ENCODE results near the gene HAPSTR1.
"Not testable (repeated sequence)": the region's sequence is repeated elsewhere in the genome, so short reads cannot be mapped to it uniquely, and the experiment has no call there.

HAPSTR1 gene

DNA sequence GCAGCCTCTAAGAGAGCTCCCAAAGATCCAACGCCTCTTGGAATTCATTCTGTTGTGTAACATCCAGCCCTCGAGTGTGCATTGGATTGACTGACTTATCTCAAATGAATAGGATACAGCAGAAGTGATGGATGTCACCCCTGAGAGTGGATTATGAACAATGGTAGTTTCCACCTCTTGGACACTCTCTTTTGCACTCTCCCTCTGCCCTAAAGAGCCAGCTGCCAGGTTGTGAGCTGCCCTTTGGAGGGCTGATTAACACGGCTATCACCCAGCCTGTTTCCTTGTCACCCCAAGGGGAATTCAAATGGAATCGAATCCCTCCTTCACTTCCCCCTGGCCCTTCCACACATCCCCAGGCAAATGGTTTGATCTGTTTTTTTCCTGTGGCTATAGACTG is 21.2 kb upstream of the HAPSTR1 start:
- DNase-seq (ENCODE audit: extremely low read depth in 1 of 2, low read depth in 1 of 2), result no peak

DNA sequence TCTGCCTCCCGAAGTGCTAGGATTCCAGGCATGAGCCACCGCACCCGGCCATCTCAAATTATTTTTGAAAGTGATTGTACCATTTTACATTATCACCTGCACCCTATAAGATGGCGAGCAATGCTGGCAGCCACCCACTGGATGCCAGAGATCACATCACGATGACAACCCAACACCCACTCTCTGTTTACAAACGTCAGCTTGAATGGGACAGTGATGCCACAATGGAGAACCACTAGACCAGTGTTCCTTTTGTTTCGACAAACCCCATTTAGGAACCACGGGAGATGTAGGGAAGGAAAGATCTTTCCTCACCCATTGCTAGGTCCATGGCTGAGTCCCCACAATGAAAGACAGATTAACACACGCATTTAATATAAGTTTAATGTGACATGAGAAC is 20.1 kb upstream of the HAPSTR1 start:
- no peak for DNase-seq (ENCODE audit: extremely low read depth in 1 of 2, low read depth in 1 of 2)

DNA sequence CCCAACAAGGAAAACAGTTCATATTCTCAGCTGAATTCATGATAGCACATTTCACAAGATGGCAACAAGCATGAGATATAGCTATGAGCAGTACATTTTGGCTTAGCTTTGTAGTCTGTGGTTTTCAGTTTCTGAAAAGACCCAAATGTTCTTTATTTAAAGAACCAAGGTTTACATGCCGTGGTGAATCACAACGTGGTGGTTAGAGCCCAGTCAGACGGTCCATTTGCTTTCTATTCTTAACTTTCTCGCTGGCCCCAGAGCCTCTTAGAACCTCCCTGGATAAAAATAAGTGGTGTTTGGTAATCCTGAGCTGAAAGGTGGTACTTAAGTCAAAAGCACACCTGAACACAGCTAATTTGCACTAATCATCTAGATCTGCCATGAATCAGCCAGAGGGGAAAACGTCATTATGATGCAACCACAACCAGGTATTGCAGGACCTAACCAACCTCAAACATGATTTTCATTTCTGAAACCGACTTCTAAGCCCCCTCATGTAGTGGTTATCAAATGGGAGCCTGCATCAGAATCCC is 18.6 kb upstream of the HAPSTR1 start:
- no peak for DNase-seq (ENCODE audit: extremely low read depth in 1 of 2, low read depth in 1 of 2)

DNA sequence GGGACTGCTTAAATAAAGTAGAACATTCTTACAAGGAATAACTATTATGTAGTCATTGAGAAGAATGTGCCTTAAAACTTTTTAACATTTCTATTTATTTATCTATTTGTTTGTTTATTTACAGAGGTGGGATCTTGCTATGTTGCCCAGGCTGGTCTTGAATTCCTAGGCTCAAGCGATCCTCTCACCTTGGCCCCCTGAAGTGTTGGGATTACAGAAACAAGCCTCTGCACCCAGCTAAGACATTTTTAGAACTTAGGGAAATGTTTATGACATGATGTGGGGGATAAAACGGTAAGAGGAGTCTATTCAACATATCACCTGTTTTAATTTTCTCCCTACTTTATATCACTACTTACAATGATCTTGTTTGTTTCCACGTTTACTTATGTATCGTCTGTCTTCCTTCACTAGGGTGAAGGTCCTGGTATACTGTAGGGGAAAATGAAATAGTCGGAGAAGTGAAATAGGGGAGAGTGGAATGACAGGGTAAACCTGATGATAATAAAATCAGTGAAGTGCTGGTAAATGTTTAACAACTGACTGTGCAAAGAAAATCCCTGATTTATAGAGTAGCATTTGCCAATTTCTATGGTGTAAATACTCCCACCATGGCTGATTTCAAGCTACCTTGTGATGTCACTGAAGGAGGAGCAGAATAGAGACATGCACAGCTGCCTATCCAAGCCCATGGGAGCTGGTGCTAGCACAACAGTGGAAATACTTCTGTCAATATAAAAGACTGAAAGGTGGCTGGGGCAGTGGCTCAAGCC is 16.0 kb upstream of the HAPSTR1 start:
- no peak for DNase-seq (ENCODE audit: extremely low read depth in 1 of 2, low read depth in 1 of 2)

DNA sequence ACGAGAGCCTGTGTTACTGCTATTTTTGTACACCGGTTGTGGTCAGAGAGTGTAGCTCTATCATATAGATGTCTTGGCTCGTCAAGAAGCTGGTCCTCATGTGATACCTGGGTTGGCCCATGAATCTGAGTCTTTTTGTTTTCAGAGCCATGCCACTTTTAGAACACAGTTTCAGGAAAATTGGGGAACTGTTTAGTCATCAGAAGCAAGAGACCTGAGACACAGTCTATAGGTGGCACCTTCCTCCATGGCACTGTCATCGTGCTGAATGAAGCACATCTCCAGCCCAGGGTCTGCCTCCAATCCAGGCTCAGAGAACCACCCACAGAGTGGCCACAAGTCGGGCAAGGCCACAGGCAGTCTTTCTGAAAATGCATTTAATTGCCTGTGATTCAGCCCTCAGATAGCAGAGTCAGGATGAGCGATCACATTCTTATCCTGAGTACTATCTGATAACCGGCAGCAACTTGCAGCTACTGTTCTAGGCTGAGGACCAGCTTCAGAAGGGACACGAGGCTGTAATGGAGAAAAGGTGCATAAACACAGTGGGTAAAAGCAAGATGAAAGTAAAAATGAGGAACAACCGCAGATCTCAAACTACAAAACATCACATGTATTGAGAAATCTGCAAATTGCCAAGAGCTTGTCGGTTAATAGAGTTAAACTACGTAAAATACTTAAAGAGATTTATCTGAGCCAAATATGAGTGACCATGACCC is 14.2 kb upstream of the HAPSTR1 start:
- no peak for DNase-seq (ENCODE audit: extremely low read depth in 1 of 2, low read depth in 1 of 2)

DNA sequence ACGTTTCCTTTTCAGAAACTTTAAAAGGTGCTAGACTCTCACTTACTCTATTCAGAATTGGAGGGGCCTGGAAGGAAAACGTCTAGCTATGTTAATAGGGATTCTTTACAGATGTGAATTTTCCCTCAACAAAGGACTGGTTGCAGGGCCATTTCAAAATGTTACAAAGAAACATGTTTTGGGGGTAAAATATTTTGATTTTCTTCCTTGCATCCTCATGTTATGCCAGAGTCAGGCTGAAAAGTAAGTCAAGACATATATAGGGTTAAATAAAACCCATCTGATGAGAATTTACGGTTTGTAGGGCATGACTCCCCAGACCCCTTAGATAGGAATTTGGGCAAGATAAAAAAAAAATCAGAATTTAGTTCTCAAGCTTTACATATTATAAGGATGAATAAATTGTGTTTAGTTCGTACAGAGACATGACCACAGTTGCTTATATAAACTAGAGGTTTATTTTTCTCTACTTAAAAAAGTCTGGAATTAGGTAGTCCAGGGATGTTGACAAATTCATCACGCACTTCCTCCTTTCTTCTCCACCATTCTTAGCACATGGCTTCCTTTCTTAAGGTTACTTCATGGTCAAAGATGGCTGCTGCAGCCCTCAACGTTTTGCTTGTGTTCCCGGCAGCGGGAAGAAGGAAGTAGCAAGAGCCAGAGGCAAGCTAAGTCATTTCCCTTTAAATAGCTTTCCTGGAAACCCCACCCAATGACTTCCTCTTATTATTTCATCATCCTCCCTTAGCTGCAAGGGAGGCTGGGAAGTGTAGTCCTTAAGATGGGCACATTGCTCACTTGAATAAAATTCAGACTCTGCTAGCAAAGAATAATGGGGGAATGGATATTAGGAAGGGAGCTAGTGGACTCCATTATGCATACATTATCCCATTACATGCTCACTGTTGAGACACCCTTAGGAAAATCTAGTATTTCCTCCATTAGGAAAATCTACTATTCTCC is 12.7 kb upstream of the HAPSTR1 start:
- not testable (repeated sequence) for DNase-seq (ENCODE audit: extremely low read depth in 1 of 2, low read depth in 1 of 2)

DNA sequence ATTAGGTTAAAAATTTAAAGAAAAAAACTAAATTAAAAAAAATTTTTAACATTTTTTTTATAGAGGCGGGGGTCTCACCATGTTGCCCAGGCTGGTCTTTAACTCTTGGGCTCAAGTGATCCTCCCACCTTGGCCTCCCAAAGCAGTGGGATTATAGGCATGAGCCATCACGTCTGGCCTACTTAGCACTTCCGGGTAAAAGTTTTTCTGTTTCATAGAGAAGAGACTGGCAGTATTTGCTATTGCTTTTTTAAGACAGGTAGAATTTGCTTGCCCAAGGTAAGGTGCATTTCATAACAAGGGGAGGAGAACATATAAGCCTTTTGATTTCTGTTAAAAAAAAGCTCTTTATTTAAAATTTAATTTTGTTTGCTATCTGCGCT is 12.0 kb upstream of the HAPSTR1 start:
- no peak for DNase-seq (ENCODE audit: extremely low read depth in 1 of 2, low read depth in 1 of 2)

DNA sequence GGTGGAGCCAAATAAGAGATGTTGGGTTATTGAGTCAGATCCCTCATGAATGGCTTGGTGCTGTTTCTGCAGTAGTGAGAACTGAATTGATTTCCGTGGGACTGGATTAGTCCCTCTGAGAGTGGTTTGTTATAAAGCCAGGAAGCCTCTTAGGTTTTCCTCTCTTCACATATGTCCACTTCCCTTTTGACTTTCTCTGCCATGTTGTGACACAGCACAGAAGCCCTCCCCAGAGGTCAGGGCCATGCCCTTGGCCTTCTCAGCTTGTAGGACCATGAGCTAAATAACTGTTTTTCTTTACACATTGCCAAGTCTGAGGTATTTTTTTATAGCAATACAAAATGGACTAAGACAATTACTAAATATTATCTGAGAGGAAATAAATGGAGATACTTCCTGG is 10.3 kb upstream of the HAPSTR1 start:
- no peak for DNase-seq (ENCODE audit: extremely low read depth in 1 of 2, low read depth in 1 of 2)

GRCh38 chr16:9081843-9082242 is 9.6 kb upstream of the HAPSTR1 start:
- no peak for DNase-seq (ENCODE audit: extremely low read depth in 1 of 2, low read depth in 1 of 2)

DNA sequence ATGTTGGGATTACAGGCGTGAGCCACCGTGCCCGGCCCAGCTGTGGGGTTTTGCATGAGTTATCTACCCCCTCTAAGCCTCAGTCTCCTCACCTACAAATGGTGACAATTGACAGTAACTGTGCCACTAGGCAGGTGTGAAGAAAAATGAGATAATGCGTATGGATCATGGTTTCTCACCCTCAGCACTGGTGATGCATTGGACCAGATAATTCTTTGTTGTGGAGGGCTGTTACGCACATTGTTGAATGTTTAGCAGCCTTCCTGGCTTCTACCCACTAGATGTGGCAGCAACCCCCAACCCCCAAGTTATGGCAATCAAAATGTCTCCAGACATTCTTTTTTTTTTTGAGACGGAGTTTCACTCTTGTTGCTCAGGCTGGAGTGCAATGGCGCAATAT is 9.0 kb upstream of the HAPSTR1 start:
- DNase-seq (ENCODE audit: extremely low read depth in 1 of 2, low read depth in 1 of 2), result no peak

DNA sequence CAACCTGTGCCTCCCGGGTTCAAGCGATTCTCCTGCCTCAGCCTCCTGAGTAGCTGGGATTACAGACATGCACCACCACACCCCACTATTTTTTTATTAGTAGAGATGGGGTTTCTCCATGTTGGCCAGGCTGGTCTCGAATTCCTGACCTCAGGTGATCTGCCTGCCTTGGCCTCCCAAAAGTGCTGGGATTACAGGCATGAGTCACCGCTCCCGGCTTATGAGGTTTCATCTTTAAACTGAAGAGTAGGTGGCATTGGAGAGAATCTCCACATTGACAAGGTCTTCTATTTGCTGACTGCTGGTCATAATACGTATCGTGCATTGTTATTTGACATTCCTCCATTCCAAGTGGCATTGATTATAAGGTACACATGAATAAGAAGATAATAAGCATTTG is 3.7 kb upstream of the HAPSTR1 start:
- not testable (repeated sequence) for DNase-seq (ENCODE audit: extremely low read depth in 1 of 2, low read depth in 1 of 2)

DNA sequence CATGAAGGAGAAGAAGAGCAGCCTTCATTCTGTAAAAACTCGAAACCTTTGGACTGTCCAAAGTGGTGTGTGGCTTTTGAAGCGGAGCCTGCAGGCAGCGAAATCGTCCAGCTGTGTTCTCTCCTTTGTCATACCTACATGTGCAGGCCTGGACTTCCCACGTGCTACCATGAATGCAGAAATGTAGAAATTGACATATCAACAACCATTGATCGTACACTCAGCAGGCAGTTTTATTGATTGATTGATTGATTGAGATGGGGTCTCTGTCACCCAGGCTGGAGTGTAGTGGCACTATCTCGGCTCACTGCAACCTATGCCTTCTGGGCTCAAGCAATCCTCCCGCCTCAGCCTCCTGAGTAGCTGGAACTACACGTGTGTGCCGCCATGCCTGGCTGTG is 2.6 kb upstream of the HAPSTR1 start:
- DNase-seq (ENCODE audit: extremely low read depth in 1 of 2, low read depth in 1 of 2), result no peak

DNA sequence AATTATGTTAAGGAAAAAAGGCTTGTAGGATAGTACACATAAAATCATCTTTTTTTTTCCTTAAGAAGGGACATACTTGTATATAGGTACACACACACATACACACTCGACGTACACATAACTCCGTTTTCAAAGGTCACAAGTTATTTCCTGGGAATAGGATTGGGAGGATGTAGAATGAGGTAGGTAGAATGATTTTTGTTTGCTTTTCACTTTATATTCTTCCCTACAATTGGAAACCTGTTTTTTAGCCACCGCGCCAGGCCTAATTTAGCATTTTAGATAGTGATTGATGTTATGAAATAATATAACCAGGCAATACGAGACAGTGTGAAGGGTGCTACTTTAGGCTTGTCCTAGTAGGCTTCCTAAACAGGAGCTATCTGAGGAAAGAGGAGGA is 1.8 kb upstream of the HAPSTR1 start:
- DNase-seq (ENCODE audit: extremely low read depth in 1 of 2, low read depth in 1 of 2), result no peak

DNA sequence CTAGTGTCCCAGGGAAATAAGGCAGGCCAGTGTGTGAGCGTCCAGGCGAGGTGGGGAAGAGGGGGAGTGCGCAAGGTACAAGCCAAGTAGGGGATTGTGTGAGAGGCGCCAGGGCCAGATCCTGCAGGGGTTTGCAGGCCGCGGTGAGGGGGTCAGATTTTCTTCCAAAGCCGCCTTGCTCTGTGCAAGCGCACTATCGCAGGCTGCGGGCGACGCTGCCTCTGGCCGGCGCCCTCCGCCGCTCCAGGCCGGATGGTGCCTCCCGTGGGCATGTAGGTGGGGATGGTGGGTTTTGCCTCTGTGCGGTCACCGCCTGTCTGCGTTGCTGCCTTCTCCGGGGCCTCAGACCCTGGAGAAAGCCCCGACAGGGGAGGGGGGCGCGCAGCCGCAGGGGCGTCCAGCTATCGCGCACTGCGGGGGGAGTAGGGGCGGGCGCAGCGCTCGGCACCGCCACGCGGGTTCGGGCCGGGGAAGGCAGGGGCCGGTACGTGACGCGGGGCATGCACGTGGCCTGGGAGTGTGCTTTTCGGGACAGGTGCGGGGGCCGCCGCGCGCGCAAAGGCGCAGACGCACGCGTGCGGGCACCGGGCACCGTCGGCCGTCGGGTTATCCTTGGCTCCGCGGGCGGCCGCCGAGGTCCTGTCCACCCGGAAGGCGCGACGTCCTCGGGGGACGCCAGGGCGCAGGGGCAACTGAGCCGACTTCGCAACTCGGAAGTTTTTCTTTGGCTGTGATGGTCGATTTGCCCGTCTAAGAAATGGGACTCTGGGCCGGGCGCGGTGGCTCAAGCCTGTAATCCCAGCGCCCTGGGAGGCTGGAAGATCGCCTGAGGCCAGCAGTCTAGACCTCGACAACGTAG is 1.1 kb upstream of the HAPSTR1 start:
- DNase-seq (ENCODE audit: extremely low read depth in 1 of 2, low read depth in 1 of 2), result peak in 1 of 2 donors; percentile 21

DNA sequence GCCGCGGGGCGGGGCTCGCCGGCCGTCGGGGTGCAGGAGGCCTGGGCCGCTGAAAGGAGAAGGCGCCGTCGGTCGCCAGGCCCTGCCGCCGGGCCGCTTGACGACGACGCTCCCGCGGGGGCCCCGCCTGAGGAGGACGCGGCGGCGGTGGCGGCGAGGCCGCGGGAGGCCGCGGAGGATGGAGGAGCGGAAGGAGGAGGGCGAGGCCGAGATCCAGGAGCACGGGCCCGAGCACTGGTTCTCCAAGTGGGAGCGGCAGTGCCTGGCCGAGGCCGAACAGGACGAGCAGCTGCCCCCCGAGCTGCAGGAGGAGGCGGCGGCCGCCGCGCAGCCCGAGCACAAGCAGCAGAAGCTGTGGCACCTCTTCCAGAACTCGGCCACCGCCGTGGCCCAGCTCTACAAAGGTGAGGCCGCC is 430 bp downstream of the HAPSTR1 start:
- DNase-seq (ENCODE audit: extremely low read depth in 1 of 2, low read depth in 1 of 2), result peak in 1 of 2 donors; percentile 17

GRCh38 chr16:9092282-9092977 is 986 bp downstream of the HAPSTR1 start:
- peak in 1 of 2 donors; percentile 47 for DNase-seq (ENCODE audit: extremely low read depth in 1 of 2, low read depth in 1 of 2)

GRCh38 chr16:9092978-9093344 is 1.5 kb downstream of the HAPSTR1 start:
- peak in 1 of 2 donors; percentile 9 for DNase-seq (ENCODE audit: extremely low read depth in 1 of 2, low read depth in 1 of 2)

DNA sequence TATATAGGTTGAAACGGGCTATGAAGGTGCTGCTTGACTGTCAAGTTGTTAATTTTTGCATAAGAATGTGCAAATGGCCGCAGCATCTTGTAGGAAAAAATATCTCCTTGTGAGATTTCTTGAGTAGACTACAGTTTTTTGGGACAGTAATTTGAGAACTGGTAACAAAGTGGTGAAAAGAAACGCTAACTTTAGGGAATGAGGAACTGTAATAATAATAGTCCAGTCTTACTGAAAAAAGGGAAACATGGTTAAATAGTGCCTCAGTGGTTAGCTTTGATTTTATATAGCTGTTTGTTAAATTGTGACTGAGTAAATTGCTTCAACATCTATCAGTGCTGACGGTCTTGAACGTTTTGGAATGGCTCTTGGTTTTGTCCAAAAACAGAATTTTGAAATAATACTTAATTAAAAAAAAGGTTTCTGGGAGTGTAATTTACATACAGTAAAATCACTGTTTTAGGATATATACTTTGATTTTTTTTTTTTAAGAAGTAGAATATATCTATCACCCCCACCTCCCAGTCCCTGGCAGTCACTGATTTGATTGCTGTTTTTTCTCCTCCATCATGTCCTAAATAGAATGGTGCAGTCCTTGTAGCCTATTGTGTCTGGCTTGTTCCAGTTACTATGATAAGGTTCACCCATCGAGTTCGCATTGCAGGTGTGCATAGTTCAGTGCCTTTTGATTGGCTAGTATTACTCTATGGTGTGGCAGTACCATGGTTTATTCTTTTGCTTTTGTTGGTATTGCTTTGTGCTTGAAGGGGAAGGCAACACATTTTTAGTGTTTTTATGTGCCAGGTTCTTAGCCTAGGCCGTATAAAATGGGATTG is 2.8 kb downstream of the HAPSTR1 start:
- no peak for DNase-seq (ENCODE audit: extremely low read depth in 1 of 2, low read depth in 1 of 2)

- no peak for DNase-seq (ENCODE audit: extremely low read depth in 1 of 2, low read depth in 1 of 2)
Measured at GRCh38 chr16:9095171-9095570, 3.7 kb downstream of the HAPSTR1 start.
